ENCODE data around the gene FCRLA.

- TF ChIP-seq CTCF (IDR thresholded peaks at IDR 0.05) (no peak), POLR2A (IDR thresholded peaks at IDR 0.05) (no peak), POLR2AphosphoS5 (IDR thresholded peaks at IDR 0.05; ENCODE audit: insufficient read depth in 1 of 2, low read depth in 1 of 2) (no peak)
These were observed 11.7 kb downstream of the FCRLA start for GRCh38 chr1:161718559-161719324.

Measured in vagina (tissue), 2 donors.